Bronchial smooth muscle cell (primary cell): Measurements from ENCODE around the gene KCNAB3. TPM values are rescaled to one million over a fixed set of nuclear protein-coding genes. Genes with fewer than 3 reads are reported as not detected.

ENCODE experiments used
- total RNA-seq: library from RNA; depleted of rRNA; stranded (reverse); fragments of >200 nt; gene quantifications from 2 replicates; pipeline ENCODE4 v1.2.1, GENCODE V29; 2014

The KCNAB3 gene
- 0.26 and 0.47 TPM in 2 replicates for total RNA-seq

GRCh38 chr17:7929158-7930023 is at the start of gene KCNAB3:
Gene KCNAB3 (minus strand): TSS chr17:7929856. CDS start chr17:7929435, 421 bp downstream.

GRCh38 chr17:7931709-7932482 is 2.2 kb upstream of the KCNAB3 start, which contains the start of the genes CNTROB and TRAPPC1:
Gene CNTROB (plus strand): TSS chr17:7932206. CDS start chr17:7933080, 874 bp downstream.
Gene TRAPPC1 (minus strand): TSS chr17:7931946. CDS start chr17:7931829, 117 bp downstream.

GRCh38 chr17:7915611-7916384 is 13.9 kb downstream of the KCNAB3 start, which contains the start of gene RNF227:
Gene RNF227 (minus strand): TSS chr17:7916289. CDS start chr17:7916195, 94 bp downstream.

GRCh38 chr17:7888184-7888920 is 41.3 kb downstream of the KCNAB3 start, which contains the start of gene CHD3:
Gene CHD3 (plus strand): TSS chr17:7888789. CDS start chr17:7889001, 212 bp downstream.

Other genes starting within 250 kb of the KCNAB3 start
- gene TP53, start 242.4 kb downstream of the KCNAB3 start, total RNA-seq, result 13.1 and 13.7 TPM in 2 replicates
- gene WRAP53, start 241.4 kb downstream of the KCNAB3 start, total RNA-seq, result 2.7 and 4.6 TPM in 2 replicates
- 0.86 and 0.95 TPM in 2 replicates for gene EFNB3, start 224.7 kb downstream of the KCNAB3 start, total RNA-seq
- under 0.01 and 0.16 TPM in 2 replicates for gene DNAH2, start 212.1 kb downstream of the KCNAB3 start, total RNA-seq
- 5.2 and 7.7 TPM in 2 replicates for gene KDM6B, start 95.6 kb downstream of the KCNAB3 start, total RNA-seq
- 0.16 and 0.26 TPM in 2 replicates for gene TMEM88, start 74.8 kb downstream of the KCNAB3 start, total RNA-seq
- 84.8 and 149 TPM in 2 replicates for gene NAA38, start 72.3 kb downstream of the KCNAB3 start, total RNA-seq
- gene CYB5D1, start 71.9 kb downstream of the KCNAB3 start, total RNA-seq, result 7.1 and 11.7 TPM in 2 replicates
- gene CHD3, start 41.1 kb downstream of the KCNAB3 start, total RNA-seq, result 229 and 439 TPM in 2 replicates
- 1.7 and 2.0 TPM in 2 replicates for gene RNF227, start 13.6 kb downstream of the KCNAB3 start, total RNA-seq
- gene TRAPPC1, start 2.1 kb upstream of the KCNAB3 start, total RNA-seq, result 62.2 and 66.2 TPM in 2 replicates
- gene CNTROB, start 2.4 kb upstream of the KCNAB3 start, total RNA-seq, result 17.0 and 21.2 TPM in 2 replicates
- gene GUCY2D, start 72.8 kb upstream of the KCNAB3 start, total RNA-seq, result under 0.01 and 0.09 TPM in 2 replicates
- not detected in 2 replicates for gene ALOX15B, start 109.2 kb upstream of the KCNAB3 start, total RNA-seq
- gene ALOX12B, start 157.9 kb upstream of the KCNAB3 start, total RNA-seq, result not detected in 2 replicates
- under 0.01 TPM in 1 of 2 replicates, not detected in the other for gene ALOXE3, start 188.7 kb upstream of the KCNAB3 start, total RNA-seq
- gene HES7, start 194.2 kb upstream of the KCNAB3 start, total RNA-seq, result not detected in 2 replicates
- 3.0 and 3.4 TPM in 2 replicates for gene PER1, start 222.5 kb upstream of the KCNAB3 start, total RNA-seq
- gene VAMP2, start 233.1 kb upstream of the KCNAB3 start, total RNA-seq, result 3.2 and 3.5 TPM in 2 replicates
- 18.9 and 33.4 TPM in 2 replicates for gene TMEM107, start 246.5 kb upstream of the KCNAB3 start, total RNA-seq